ENCODE data around the gene CCDC167. TPM values are rescaled to one million over a fixed set of nuclear protein-coding genes. Genes with fewer than 3 reads are reported as not detected.
A peak's percentile ranks its signal among the peaks of the same experiment; 100 is the strongest.

The CCDC167 gene
- total RNA-seq, 1 donor from 2014 or later = 58.4 TPM

DNA sequence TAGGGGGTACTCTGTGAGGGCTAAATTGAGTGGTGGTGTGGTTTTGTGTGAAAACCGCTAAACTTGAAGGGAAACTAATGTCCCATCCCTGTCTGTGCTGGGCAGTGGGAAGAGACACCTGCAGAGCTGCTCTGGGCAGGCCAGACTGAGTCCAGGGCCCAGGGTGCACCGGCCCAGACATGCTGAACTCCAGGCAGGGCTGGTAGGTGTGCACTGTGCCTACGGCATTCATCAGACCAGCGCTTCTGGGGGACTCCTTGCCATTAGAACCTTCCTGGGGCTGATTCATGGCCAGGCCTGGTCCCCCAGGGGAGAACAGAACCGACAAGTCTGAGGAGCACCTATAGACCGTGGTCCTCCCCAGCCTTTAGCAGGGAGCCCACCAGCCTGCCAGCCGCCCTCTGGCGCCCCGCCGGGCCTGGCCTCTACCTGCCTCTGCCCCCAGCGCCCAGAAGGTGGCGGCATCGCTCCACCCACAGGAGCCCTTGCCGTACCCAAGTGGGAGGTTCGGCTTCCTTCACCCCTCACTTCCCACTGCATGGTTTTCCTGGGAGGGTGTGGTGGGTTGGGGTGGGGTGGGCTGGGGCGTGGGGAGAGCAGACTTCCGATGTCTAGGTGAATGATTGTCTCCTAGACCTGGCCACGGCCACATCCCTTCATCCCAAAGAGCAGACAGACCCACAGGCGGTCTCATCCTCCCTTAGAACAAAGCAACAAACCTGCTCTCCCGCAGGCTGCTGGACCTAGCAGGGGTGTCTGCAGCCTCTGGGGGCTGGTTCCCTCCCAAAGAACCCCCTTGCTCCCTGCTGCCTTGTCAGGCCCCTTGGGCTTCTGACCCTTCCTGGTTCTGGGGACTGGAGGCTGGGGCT lies 15.5 kb downstream of the CCDC167 start:
- Mint-ChIP-seq H3K4me1 (ENCODE audit: low read depth, unreplicated experiment) (peaks cover 52% of the 10 kb centered on the region), H3K36me3 (ENCODE audit: unreplicated experiment) (no peaks in the 10 kb centered on the region)

DNA sequence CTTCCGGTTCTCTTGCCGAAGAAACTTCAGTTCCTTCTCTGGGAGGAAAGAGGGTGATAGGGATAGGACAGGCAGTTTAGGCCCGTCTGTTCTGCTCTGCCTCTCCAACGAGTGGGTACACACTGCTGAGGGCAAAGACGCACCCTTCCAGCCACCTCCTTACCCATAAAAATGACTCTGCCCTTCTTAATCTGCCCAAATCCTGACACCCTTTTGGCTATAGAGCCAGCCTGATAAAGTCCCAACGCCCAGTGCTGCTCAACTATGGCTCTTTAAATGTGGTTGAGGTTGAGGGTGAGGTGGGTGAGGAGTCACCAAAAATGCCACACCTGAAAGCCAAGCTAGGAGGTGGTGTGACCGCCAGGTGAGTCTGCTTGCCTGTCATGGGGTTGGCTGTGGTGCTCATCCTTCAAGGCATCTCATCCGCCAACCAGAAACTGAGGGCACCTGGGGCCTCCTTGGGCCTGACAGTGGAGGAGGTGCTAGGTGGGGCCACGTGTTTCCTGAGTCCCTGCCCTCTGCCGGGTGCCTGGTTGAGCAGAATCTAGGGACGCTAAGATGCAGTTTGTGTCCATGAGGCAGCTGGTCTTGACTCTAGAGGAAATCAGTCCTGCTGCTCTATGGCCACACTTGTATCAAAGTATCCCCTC lies 16.3 kb downstream of the CCDC167 start:
- Mint-ChIP-seq H3K36me3 (ENCODE audit: unreplicated experiment) (no peaks in the 10 kb centered on the region), H3K27ac (ENCODE audit: unreplicated experiment) (peak overlapping the region; percentile 84), H3K27me3 (ENCODE audit: unreplicated experiment) (peaks cover 3% of the 10 kb centered on the region), H3K9me3 (ENCODE audit: unreplicated experiment) (peaks cover 13% of the 10 kb centered on the region), H3K4me1 (ENCODE audit: low read depth, unreplicated experiment) (peaks cover 48% of the 10 kb centered on the region), H3K4me3 (ENCODE audit: unreplicated experiment) (no peak overlapping the region)
- DNase-seq = no peak
- TF ChIP-seq, protein P1, sequence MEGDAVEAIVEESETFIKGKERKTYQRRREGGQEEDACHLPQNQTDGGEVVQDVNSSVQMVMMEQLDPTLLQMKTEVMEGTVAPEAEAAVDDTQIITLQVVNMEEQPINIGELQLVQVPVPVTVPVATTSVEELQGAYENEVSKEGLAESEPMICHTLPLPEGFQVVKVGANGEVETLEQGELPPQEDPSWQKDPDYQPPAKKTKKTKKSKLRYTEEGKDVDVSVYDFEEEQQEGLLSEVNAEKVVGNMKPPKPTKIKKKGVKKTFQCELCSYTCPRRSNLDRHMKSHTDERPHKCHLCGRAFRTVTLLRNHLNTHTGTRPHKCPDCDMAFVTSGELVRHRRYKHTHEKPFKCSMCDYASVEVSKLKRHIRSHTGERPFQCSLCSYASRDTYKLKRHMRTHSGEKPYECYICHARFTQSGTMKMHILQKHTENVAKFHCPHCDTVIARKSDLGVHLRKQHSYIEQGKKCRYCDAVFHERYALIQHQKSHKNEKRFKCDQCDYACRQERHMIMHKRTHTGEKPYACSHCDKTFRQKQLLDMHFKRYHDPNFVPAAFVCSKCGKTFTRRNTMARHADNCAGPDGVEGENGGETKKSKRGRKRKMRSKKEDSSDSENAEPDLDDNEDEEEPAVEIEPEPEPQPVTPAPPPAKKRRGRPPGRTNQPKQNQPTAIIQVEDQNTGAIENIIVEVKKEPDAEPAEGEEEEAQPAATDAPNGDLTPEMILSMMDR (IDR thresholded peaks at IDR 0.05; ENCODE audit: partially characterized antibody, unreplicated experiment) = no peak

More for the DNA sequence above, 15.5 kb downstream of the CCDC167 start:
- TF ChIP-seq, protein P1 (IDR thresholded peaks at IDR 0.05; ENCODE audit: partially characterized antibody, unreplicated experiment) = peak; percentile 65
- Mint-ChIP-seq H3K27ac (ENCODE audit: unreplicated experiment) (peak overlapping the region; percentile 68), H3K9me3 (ENCODE audit: unreplicated experiment) (peaks cover 14% of the 10 kb centered on the region), H3K27me3 (ENCODE audit: unreplicated experiment) (peaks cover 3% of the 10 kb centered on the region), H3K4me3 (ENCODE audit: unreplicated experiment) (no peak overlapping the region)
- peak; percentile 89 for DNase-seq

GRCh38 chr6:37482606-37483251 lies 17.0 kb downstream of the CCDC167 start:
- H3K4me1 Mint-ChIP-seq (ENCODE audit: low read depth, unreplicated experiment) = peaks cover 45% of the 10 kb centered on the region
- DNase-seq = no peak
- peaks cover 10% of the 10 kb centered on the region for H3K9me3 Mint-ChIP-seq (ENCODE audit: unreplicated experiment)
- peak overlapping the region; percentile 84 for H3K27ac Mint-ChIP-seq (ENCODE audit: unreplicated experiment)
- H3K36me3 Mint-ChIP-seq (ENCODE audit: unreplicated experiment) = no peaks in the 10 kb centered on the region
- TF ChIP-seq, protein P1 (IDR thresholded peaks at IDR 0.05; ENCODE audit: partially characterized antibody, unreplicated experiment) = no peak
- peaks cover 2% of the 10 kb centered on the region for H3K27me3 Mint-ChIP-seq (ENCODE audit: unreplicated experiment)
- peak overlapping the region; percentile 78 for H3K4me3 Mint-ChIP-seq (ENCODE audit: unreplicated experiment)

DNA sequence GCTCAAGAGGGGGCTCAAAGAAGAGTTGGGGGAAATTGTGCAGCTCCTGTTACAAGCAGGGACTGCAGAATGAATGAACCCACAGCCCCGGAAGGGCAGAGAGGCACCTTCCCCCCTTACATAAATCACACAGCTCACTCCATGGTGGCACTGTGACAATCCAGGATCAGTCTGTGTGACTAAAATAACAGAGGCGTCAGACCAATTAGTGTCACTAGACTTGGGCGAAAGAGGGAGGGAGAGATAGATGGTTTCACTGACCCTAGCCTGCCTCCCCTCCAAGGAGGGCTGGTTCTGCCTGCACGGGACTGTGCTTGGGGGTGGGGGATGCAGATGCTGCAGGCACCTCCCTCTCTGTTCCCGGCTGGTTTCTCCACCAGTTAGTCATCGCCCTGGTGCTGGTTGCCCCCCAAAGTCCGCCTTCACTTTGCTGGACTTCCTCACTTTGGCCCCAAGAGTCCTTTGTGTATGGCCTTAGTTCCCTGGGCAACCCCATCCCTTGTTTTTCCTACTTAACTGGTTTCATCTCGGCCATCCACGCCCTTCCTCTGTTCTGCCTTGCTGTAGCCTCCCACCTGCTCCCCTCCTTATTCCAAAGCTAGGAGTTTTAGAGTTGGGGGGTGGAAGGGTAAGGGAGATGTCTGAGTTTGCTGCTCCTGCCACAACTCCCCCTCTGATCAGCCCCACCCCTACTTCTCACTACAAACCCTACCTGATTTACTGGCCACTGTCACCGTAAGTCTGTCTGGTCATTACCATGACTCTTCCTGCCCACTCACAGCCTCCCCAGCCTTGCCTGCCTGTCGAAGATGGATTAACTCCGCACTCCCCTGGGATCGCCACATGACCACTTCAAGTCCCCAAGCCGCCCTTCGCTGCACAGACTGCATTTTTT lies 17.7 kb downstream of the CCDC167 start:
- peak; percentile 74 for DNase-seq
- peaks cover 5% of the 10 kb centered on the region for H3K27me3 Mint-ChIP-seq (ENCODE audit: unreplicated experiment)
- TF ChIP-seq, protein P1 (IDR thresholded peaks at IDR 0.05; ENCODE audit: partially characterized antibody, unreplicated experiment) = no peak
- peak overlapping the region; percentile 78 for H3K4me3 Mint-ChIP-seq (ENCODE audit: unreplicated experiment)
- H3K4me1 Mint-ChIP-seq (ENCODE audit: low read depth, unreplicated experiment) = peaks cover 47% of the 10 kb centered on the region
- peaks cover 10% of the 10 kb centered on the region for H3K9me3 Mint-ChIP-seq (ENCODE audit: unreplicated experiment)
- no peaks in the 10 kb centered on the region for H3K36me3 Mint-ChIP-seq (ENCODE audit: unreplicated experiment)
- peak overlapping the region; percentile 84 for H3K27ac Mint-ChIP-seq (ENCODE audit: unreplicated experiment)
